ENCODE data around the gene BTBD16.

Gene BTBD16

GRCh38 chr10:122263971-122264370 lies 7.1 kb upstream of the BTBD16 start:
- ChIA-PET POLR2A (interaction anchor here (0.6 kb wide), 1 partner anchor 81 kb away, joined by 3 read pairs; no protein-coding TSS in a partner anchor), CTCF (interaction anchor here (0.8 to 6.5 kb wide), 6 partner anchors 15 to 303 kb away, joined by 3 to 91 read pairs (median 4); no protein-coding TSS in a partner anchor)
- H3K4me3 ChIP-seq (ENCODE audit: low read depth, low read length) = no peak overlapping the region
- peak; percentile 77 for DNase-seq (ENCODE audit: low read depth, low spot score)
- no peak for TF ChIP-seq CTCF (IDR thresholded peaks at IDR 0.05; ENCODE audit: insufficient read depth, low read length, missing control alignments)

- DNase-seq (ENCODE audit: low read depth, low spot score) = no peak
- TF ChIP-seq CTCF (IDR thresholded peaks at IDR 0.05; ENCODE audit: insufficient read depth, low read length, missing control alignments) = no peak
- ChIA-PET POLR2A (no interaction called here), CTCF (interaction anchor here (0.8 to 6.5 kb wide), 6 partner anchors 14 to 303 kb away, joined by 3 to 91 read pairs (median 4); no protein-coding TSS in a partner anchor)
- H3K4me3 ChIP-seq (ENCODE audit: low read depth, low read length) = no peak overlapping the region
Measured at GRCh38 chr10:122264436-122264835, 6.7 kb upstream of the BTBD16 start.

- no peak for TF ChIP-seq CTCF (IDR thresholded peaks at IDR 0.05; ENCODE audit: insufficient read depth, low read length, missing control alignments)
- CTCF ChIA-PET = interaction anchor here (1.0 to 6.5 kb wide), 4 partner anchors 14 to 302 kb away, joined by 3 to 91 read pairs (median 6); no protein-coding TSS in a partner anchor
- no peak for DNase-seq (ENCODE audit: low read depth, low spot score)
- POLR2A ChIA-PET = no interaction called here
- H3K4me3 ChIP-seq (ENCODE audit: low read depth, low read length) = no peak overlapping the region
Measured at GRCh38 chr10:122264931-122265330, 6.2 kb upstream of the BTBD16 start.

GRCh38 chr10:122265896-122266295 lies 5.2 kb upstream of the BTBD16 start:
- CTCF ChIA-PET = interaction anchor here (0.9 to 6.5 kb wide), 5 partner anchors 8 to 123 kb away, joined by 3 to 91 read pairs (median 3); no protein-coding TSS in a partner anchor
- DNase-seq (ENCODE audit: low read depth, low spot score) = no peak
- POLR2A ChIA-PET = no interaction called here
- no peak for TF ChIP-seq CTCF (IDR thresholded peaks at IDR 0.05; ENCODE audit: insufficient read depth, low read length, missing control alignments)
- H3K4me3 ChIP-seq (ENCODE audit: low read depth, low read length) = no peak overlapping the region

GRCh38 chr10:122267849-122268737 lies 3.0 kb upstream of the BTBD16 start:
- TF ChIP-seq CTCF (IDR thresholded peaks at IDR 0.05; ENCODE audit: insufficient read depth, low read length, missing control alignments) = peak; percentile 95
- CTCF ChIA-PET = interaction anchor here (0.7 to 6.5 kb wide), 57 partner anchors 11 to 441 kb away, joined by 3 to 91 read pairs (median 4); no protein-coding TSS in a partner anchor
- POLR2A ChIA-PET = interaction anchor here (0.9 kb wide), 1 partner anchor 40 kb away, joined by 3 read pairs; no protein-coding TSS in a partner anchor
- no peak overlapping the region for H3K4me3 ChIP-seq (ENCODE audit: low read depth, low read length)
- DNase-seq (ENCODE audit: low read depth, low spot score) = no peak

GRCh38 chr10:122269059-122269687 lies 1.9 kb upstream of the BTBD16 start:
- H3K4me3 ChIP-seq (ENCODE audit: low read depth, low read length) = no peak overlapping the region
- ChIA-PET POLR2A (no interaction called here), CTCF (interaction anchor here (0.6 to 6.5 kb wide), 25 partner anchors 9 to 440 kb away, joined by 3 to 91 read pairs (median 6); no protein-coding TSS in a partner anchor)
- DNase-seq (ENCODE audit: low read depth, low spot score) = no peak
- TF ChIP-seq CTCF (IDR thresholded peaks at IDR 0.05; ENCODE audit: insufficient read depth, low read length, missing control alignments) = no peak
